ENCODE data around the gene SEZ6L. TPM values are rescaled to one million over a fixed set of nuclear protein-coding genes. Genes with fewer than 3 reads are reported as not detected.

Gene SEZ6L
- total RNA-seq, 1 experiment from 2014 or later = 0.13 TPM

DNA sequence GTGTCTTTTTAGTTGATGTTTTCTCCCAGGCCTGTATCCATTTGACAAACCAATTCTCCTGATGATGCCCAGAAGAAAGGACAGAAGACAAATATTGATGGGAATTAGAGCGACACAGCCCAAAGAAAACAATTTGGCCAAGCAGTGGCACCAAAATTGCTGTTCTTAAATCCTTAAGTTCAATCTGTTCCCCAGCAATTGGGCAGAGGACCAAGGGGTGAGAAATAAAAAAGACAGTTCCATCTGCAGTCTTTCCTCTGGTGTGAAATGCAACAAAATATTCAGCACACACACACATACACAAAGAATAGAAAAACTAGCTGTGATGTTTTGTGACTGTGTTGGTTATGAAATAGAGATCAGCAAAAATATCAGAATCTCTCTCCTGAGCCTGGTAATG is 221.8 kb downstream of the SEZ6L start:
- H3K9me3 Mint-ChIP-seq = peaks cover 0 to 2% of the 10 kb centered on the region in 2 experiments; a peak in 3 of 5 replicates
- no peak overlapping the region for H4K5ac ChIP-seq (ENCODE audit: insufficient read length, low read depth, low read length)
- no peak for DNase-seq
- no peaks in the 10 kb centered on the region for H3K27me3 ChIP-seq (ENCODE audit: insufficient read depth, low read length)
- no peak overlapping the region for H3K56ac ChIP-seq (ENCODE audit: insufficient read length, low read depth, low read length)
- H4K20me1 ChIP-seq (ENCODE audit: control insufficient read depth, insufficient read depth, insufficient read length) = no peaks in the 10 kb centered on the region
- H2BK15ac ChIP-seq (ENCODE audit: low read depth, low read length) = no peak overlapping the region
- no peak overlapping the region for H3K4me3 Mint-ChIP-seq
- no peaks in the 10 kb centered on the region; a peak in 1 of 7 replicates for H3K36me3 Mint-ChIP-seq (ENCODE audit: insufficient read depth in 1 of 3, low read depth in 3 of 3)
- H2BK5ac ChIP-seq (ENCODE audit: insufficient read length, low read length) = no peak overlapping the region
- no peaks in the 10 kb centered on the region for H3K9me3 ChIP-seq (ENCODE audit: control insufficient read depth, low read depth, low read length)
- H3K23me2 ChIP-seq (ENCODE audit: insufficient read length, low read depth, low read length, poor library complexity, severe bottlenecking) = no peaks in the 10 kb centered on the region
- H3K4me1 ChIP-seq (ENCODE audit: insufficient read depth, low read length) = no peaks in the 10 kb centered on the region
- no peak overlapping the region for H4K91ac ChIP-seq (ENCODE audit: insufficient read length, low read depth, low read length)
- H3K18ac ChIP-seq (ENCODE audit: insufficient read length, low read depth, low read length) = no peak overlapping the region
- H3T11ph ChIP-seq (ENCODE audit: low read length) = no peak overlapping the region
- H2BK120ac ChIP-seq (ENCODE audit: low read depth, low read length, poor library complexity, severe bottlenecking) = no peak overlapping the region
- no peak overlapping the region for H3K14ac ChIP-seq (ENCODE audit: insufficient read depth, low read length)
- H3K9ac ChIP-seq (ENCODE audit: extremely low read depth, insufficient read length, low read length) = no peak overlapping the region
- H3K4me1 Mint-ChIP-seq = peaks cover 5 to 14% of the 10 kb centered on the region in 2 experiments
- H4K8ac ChIP-seq (replicated peaks; ENCODE audit: insufficient read length, low read depth, low read length) = no peak overlapping the region
- H2AFZ ChIP-seq (ENCODE audit: low read length) = no peak overlapping the region
- H3K79me2 ChIP-seq (ENCODE audit: insufficient read depth, low read length) = no peaks in the 10 kb centered on the region
- H2BK20ac ChIP-seq (ENCODE audit: low read depth, low read length, poor library complexity, severe bottlenecking) = no peak overlapping the region
- no CpG with 5 or more reads among the region's 1 CpG for WGBS (ENCODE audit: extremely low coverage, insufficient read length, low lambda C conversion rate)
- TF ChIP-seq, protein P1, sequence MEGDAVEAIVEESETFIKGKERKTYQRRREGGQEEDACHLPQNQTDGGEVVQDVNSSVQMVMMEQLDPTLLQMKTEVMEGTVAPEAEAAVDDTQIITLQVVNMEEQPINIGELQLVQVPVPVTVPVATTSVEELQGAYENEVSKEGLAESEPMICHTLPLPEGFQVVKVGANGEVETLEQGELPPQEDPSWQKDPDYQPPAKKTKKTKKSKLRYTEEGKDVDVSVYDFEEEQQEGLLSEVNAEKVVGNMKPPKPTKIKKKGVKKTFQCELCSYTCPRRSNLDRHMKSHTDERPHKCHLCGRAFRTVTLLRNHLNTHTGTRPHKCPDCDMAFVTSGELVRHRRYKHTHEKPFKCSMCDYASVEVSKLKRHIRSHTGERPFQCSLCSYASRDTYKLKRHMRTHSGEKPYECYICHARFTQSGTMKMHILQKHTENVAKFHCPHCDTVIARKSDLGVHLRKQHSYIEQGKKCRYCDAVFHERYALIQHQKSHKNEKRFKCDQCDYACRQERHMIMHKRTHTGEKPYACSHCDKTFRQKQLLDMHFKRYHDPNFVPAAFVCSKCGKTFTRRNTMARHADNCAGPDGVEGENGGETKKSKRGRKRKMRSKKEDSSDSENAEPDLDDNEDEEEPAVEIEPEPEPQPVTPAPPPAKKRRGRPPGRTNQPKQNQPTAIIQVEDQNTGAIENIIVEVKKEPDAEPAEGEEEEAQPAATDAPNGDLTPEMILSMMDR (conservative IDR thresholded peaks at IDR 0.05) = no peak
- no peak overlapping the region for H2AK5ac ChIP-seq (ENCODE audit: insufficient read length, low read length)
- no peak overlapping the region for H3K27ac Mint-ChIP-seq
- no peaks in the 10 kb centered on the region for H3K79me1 ChIP-seq (ENCODE audit: insufficient read depth, low read depth, low read length, poor library complexity, severe bottlenecking)
- H3K4ac ChIP-seq (ENCODE audit: low read depth, low read length) = no peak overlapping the region
- H3K4me2 ChIP-seq (ENCODE audit: insufficient read depth, insufficient read length, low read length) = no peak overlapping the region
- H3K27ac ChIP-seq (ENCODE audit: insufficient read length, low read depth, low read length) = no peak overlapping the region
- no peak overlapping the region for H3K23ac ChIP-seq (ENCODE audit: insufficient read length, low read depth, low read length)
- no peaks in the 10 kb centered on the region; the same call in 1 of the 2 replicates for H3K27me3 Mint-ChIP-seq (ENCODE audit: low read depth)
- H2BK12ac ChIP-seq (ENCODE audit: insufficient read length, low read depth, low read length) = no peak overlapping the region
